ENCODE results near the gene MR1. TPM values are rescaled to one million over a fixed set of nuclear protein-coding genes. Genes with fewer than 3 reads are reported as not detected.

The MR1 gene
- total RNA-seq, 1 donor from 2014 or later = 1.2 TPM

DNA sequence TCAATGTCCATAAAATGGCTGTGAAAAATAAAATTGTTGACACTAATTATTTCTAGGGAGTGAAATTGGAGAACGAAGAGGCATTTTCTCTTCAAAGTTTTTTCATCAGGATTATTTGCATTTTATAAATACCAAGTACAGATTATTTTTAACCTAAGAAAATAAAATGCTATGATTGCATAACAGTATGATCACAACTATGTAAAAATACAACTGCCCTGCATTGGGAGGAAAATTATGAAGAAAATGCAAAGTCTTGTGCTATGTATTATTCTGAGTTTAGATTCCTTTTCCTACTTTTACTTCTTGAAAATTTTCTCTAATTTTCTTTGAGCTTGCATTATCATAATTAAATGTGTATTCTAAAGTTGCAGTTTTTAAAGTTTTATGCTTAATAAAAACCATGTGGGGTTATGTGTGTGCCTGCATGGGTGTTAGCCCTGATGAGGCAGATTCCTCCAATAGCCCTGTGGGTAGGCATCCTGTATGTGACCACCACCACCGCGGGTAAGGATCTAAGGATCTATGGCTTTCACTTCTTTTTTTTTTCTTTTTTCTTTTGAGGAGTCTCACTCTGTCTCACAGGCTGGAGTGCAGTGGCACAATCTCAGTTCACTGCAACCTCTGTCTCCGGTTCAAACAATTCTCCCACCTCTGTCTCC, 35.8 kb upstream of the MR1 start:
- H3K27me3 ChIP-seq (ENCODE audit: insufficient read depth, low read length) = no peaks in the 10 kb centered on the region
- H3K4me3 ChIP-seq (ENCODE audit: insufficient read depth, low read depth, low read length) = no peak overlapping the region
- H3K4me1 ChIP-seq (ENCODE audit: insufficient read depth, low read length) = no peaks in the 10 kb centered on the region
- H3K9ac ChIP-seq (ENCODE audit: low read length) = no peak overlapping the region
- no peaks in the 10 kb centered on the region for H3K9me3 ChIP-seq (ENCODE audit: insufficient read depth, low read depth, low read length)
- FAIRE-seq (no peak), DNase-seq (ENCODE audit: low read depth) (no peak)
- no peaks in the 10 kb centered on the region for H3K36me3 ChIP-seq (ENCODE audit: insufficient read depth, low read length)
- Mint-ChIP-seq H3K4me3 (ENCODE audit: unreplicated experiment) (no peak overlapping the region), H3K27me3 (ENCODE audit: low read depth, unreplicated experiment) (no peaks in the 10 kb centered on the region), H3K9me3 (ENCODE audit: unreplicated experiment) (peaks cover 2% of the 10 kb centered on the region), H3K4me1 (ENCODE audit: low read depth, unreplicated experiment) (peaks cover 6% of the 10 kb centered on the region), H3K27ac (ENCODE audit: unreplicated experiment) (no peak overlapping the region), H3K36me3 (ENCODE audit: low read depth, unreplicated experiment) (peaks cover 32% of the 10 kb centered on the region)
- H2AFZ ChIP-seq (ENCODE audit: low read depth, low read length) = no peak overlapping the region
- H3K4me2 ChIP-seq (ENCODE audit: low read length) = no peak overlapping the region
- H3K79me2 ChIP-seq (ENCODE audit: insufficient read depth, low read length) = peaks cover 6% of the 10 kb centered on the region
- H4K20me1 ChIP-seq (ENCODE audit: insufficient read depth, low read length) = peaks cover 5% of the 10 kb centered on the region
- no peak overlapping the region for H3K27ac ChIP-seq (ENCODE audit: low read depth, low read length)
- no peak for TF ChIP-seq EZH2 (IDR thresholded peaks at IDR 0.05; ENCODE audit: insufficient read depth, low read length)
- TF ChIP-seq, protein P1, sequence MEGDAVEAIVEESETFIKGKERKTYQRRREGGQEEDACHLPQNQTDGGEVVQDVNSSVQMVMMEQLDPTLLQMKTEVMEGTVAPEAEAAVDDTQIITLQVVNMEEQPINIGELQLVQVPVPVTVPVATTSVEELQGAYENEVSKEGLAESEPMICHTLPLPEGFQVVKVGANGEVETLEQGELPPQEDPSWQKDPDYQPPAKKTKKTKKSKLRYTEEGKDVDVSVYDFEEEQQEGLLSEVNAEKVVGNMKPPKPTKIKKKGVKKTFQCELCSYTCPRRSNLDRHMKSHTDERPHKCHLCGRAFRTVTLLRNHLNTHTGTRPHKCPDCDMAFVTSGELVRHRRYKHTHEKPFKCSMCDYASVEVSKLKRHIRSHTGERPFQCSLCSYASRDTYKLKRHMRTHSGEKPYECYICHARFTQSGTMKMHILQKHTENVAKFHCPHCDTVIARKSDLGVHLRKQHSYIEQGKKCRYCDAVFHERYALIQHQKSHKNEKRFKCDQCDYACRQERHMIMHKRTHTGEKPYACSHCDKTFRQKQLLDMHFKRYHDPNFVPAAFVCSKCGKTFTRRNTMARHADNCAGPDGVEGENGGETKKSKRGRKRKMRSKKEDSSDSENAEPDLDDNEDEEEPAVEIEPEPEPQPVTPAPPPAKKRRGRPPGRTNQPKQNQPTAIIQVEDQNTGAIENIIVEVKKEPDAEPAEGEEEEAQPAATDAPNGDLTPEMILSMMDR (IDR thresholded peaks at IDR 0.05; ENCODE audit: insufficient read depth, low read depth, low read length) = no peak

DNA sequence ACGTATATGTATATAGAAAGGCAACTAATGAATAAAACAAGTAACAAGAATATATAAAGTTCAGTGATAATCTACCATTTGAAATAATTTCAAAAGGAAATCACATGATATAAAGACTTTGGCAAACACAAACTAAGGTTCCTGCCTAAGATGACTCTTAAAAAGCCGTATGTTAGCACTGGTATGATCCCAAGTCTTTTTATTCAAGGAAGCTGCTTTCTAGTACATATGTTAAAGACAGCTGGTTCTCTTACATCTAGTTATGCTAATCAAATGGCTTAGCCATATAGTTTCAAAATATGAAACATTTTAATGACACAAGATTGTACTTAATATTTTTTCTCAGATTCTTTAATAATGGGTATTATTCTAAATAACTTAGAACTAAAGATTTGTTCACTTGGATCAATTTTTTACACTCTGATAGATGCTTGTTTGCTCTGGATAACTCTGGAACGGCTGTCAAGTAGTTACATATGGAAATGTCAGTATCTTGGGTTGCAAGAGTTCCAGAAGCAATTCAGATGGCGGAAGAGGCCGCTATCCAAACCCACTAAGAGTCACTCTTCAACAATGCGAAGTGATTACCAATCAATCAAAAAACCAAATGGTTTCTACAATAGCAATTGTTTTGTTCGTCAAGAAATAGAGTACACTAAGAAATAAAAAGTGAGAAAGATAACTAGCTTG, 32.5 kb upstream of the MR1 start:
- Mint-ChIP-seq H3K36me3 (ENCODE audit: low read depth, unreplicated experiment) (peaks cover 20% of the 10 kb centered on the region), H3K4me3 (ENCODE audit: unreplicated experiment) (no peak overlapping the region), H3K4me1 (ENCODE audit: low read depth, unreplicated experiment) (peaks cover 6% of the 10 kb centered on the region), H3K27ac (ENCODE audit: unreplicated experiment) (no peak overlapping the region), H3K9me3 (ENCODE audit: unreplicated experiment) (peaks cover 1% of the 10 kb centered on the region), H3K27me3 (ENCODE audit: low read depth, unreplicated experiment) (no peaks in the 10 kb centered on the region)
- Histone ChIP-seq H3K27me3 (ENCODE audit: insufficient read depth, low read length) (no peaks in the 10 kb centered on the region), H2AFZ (ENCODE audit: low read depth, low read length) (no peak overlapping the region), H3K36me3 (ENCODE audit: insufficient read depth, low read length) (peaks cover 5% of the 10 kb centered on the region), H4K20me1 (ENCODE audit: insufficient read depth, low read length) (peaks cover 14% of the 10 kb centered on the region), H3K27ac (ENCODE audit: low read depth, low read length) (no peak overlapping the region), H3K9ac (ENCODE audit: low read length) (no peak overlapping the region), H3K79me2 (ENCODE audit: insufficient read depth, low read length) (peaks cover 18% of the 10 kb centered on the region), H3K4me3 (ENCODE audit: insufficient read depth, low read depth, low read length) (no peak overlapping the region), H3K9me3 (ENCODE audit: insufficient read depth, low read depth, low read length) (no peaks in the 10 kb centered on the region), H3K4me2 (ENCODE audit: low read length) (no peak overlapping the region), H3K4me1 (ENCODE audit: insufficient read depth, low read length) (no peaks in the 10 kb centered on the region)
- DNase-seq (ENCODE audit: low read depth) = no peak
- FAIRE-seq = no peak
- no peak for TF ChIP-seq EZH2 (IDR thresholded peaks at IDR 0.05; ENCODE audit: insufficient read depth, low read length)
- TF ChIP-seq, protein P1 (IDR thresholded peaks at IDR 0.05; ENCODE audit: insufficient read depth, low read depth, low read length) = no peak
